HG03097 (cell line): ENCODE results near the gene ZNF217.
"Not testable (repeated sequence)": the region's sequence is repeated elsewhere in the genome, so short reads cannot be mapped to it uniquely, and the experiment has no call there.

ENCODE experiments used
- ATAC-seq: cut with Tn5 transposase; IDR thresholded peaks from one replicate; pipeline ENCODE4 v1.9.1; 2021; ENCODE audit not compliant: unreplicated experiment, low FRiP score

ZNF217 gene

GRCh38 chr20:53534037-53534436, 59.6 kb downstream of the ZNF217 start:
- no peak for ATAC-seq

- no peak for ATAC-seq
Measured at GRCh38 chr20:53533500-53533899, 60.1 kb downstream of the ZNF217 start.

DNA sequence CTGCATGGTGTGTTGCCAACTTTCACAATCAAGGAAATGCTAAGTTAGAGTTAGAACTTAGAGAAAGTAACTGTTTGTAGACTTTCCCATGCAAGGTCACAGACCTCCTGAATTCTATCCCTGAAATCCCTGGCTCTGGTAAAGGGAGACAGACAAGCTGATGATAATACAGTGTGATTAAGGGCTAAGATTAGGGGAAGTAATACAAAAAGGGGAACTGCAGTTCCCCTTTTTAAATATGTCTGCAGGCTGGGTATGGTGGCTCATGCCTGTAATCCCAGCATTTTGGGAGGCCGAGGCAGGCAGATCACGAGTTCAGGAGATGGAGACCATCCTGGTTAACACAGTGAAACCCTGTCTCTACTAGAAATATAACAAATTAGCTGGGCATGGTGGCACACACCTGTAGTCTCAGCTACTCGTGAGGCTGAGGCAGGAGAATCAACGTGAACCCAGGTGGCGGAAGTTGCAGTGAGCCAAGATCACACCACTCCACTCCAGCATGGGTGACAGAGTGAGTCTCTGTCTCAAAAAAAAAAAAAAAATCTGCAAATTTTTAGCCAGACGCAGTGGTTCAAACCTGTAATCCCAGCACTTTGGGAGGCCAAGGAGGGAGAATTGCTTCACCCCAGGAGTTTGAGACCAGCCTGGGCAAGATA, 60.9 kb downstream of the ZNF217 start:
- not testable (repeated sequence) for ATAC-seq

GRCh38 chr20:53530440-53530839, 63.2 kb downstream of the ZNF217 start:
- ATAC-seq: no peak

GRCh38 chr20:53529658-53530057, 64.0 kb downstream of the ZNF217 start:
- no peak for ATAC-seq

DNA sequence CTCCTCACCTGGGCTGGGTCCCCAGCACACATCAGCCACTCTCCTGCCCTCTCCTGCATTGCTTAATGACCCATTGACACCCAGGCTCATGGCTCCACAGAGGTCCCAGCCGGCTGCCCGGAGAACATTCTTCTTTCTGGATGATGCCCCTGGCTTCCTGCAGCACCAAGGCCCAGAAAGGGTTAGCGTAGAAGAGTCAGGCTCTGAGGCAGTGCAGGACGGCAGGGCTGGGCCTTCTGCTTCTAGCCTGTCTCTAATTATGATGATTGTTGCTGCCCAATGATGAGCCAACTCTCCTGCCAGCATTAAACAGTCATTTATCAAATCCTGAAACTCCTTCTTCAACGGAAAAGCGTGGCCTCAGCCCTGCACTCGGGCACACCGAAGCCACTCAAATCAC, 66.4 kb downstream of the ZNF217 start:
- no peak for ATAC-seq

DNA sequence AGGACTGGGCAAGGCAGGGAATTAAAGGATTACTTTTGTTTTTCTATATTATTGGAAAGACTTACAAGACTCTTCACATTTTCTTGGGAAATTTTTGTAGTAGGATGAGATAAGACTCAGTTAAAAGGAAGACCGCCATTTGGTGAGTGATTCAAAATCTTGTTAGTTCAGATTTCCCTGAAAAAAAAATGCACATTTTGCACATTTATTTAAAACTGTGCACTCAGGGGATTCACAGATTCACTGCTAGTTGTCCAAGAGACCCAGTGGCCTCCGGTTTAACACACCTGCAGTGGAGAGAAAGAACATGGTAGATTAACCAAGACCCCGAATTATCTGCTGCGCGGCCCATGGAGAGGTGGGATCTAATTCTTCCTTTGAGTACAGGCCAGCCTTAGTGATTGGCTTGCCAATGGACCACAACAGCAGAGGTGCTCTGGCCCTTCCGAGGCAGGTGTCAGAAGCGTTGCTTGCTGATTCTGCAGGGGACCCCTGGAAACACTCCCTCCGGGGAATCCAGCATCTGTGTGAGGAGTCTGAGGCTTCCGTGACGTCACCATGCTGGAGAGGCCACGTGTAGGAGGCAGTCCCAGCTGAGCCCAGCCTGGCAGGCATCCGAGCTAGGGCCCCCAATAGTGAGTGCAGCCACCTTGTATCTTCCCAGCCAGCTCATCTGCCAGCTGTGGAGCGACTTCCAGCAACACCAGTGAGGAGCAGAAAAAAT, 68.9 kb downstream of the ZNF217 start:
- ATAC-seq: no peak

- ATAC-seq: not testable (repeated sequence)
Measured at GRCh38 chr20:53523615-53524014, 70.0 kb downstream of the ZNF217 start.

- ATAC-seq: no peak
Measured at GRCh38 chr20:53522696-53523095, 70.9 kb downstream of the ZNF217 start.

DNA sequence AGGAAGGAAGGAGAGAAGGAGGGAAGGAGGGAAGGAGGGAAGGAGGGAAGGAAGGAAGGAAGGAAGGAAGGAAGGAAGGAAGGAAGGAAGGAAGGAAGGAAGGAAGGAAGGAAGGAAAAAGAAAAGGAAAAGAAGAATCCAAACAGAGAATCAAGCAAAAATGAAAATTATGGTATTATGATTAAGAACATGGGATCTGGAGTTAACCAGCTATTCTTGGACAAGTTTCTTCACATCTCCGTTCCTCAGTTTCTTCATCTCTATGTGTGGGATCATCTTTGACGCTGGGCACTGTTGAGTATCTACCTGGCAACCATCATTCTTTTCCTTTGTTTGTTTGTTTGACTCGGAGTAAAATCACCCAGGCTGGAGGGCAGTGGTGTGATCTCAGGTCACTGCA, 71.6 kb downstream of the ZNF217 start:
- ATAC-seq: no peak

- not testable (repeated sequence) for ATAC-seq
Measured at GRCh38 chr20:53521421-53521820, 72.2 kb downstream of the ZNF217 start.

GRCh38 chr20:53517146-53517545, 76.5 kb downstream of the ZNF217 start:
- no peak for ATAC-seq
